Measurements from ENCODE around the gene POLR3E. TPM values are rescaled to one million over a fixed set of nuclear protein-coding genes. Genes with fewer than 3 reads are reported as not detected.

Gene POLR3E
- total RNA-seq, 1 experiment from 2014 or later: 54.6 TPM

DNA sequence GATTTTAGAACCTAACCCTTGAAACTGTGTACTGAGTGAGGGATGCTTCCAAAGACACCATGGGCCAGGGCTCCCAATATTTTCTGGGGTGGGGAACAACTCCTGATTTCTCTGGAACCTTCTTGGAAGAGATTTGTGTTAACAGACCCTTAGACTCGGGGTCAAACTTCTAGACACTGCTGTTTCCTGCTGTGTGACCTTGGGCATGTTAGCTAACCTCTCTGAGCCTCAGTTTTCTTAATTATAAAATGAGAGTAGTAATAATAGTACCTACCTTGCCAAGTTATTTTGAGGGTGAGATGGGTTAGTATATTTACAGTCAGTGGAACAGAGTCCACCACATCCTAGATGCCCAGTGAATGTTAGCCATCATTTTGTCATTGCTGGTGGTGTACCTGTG lies 18.8 kb downstream of the POLR3E start:
- no peak overlapping the region for H3K4me3 ChIP-seq (ENCODE audit: low read length)
- H3K27me3 ChIP-seq (ENCODE audit: low read length): no peaks in the 10 kb centered on the region
- H3K9me3 ChIP-seq (ENCODE audit: low read length): no peaks in the 10 kb centered on the region
- H3K36me3 ChIP-seq (ENCODE audit: insufficient read depth, low read length): no peaks in the 10 kb centered on the region; the same call in 1 of the 2 replicates
- no peak for DNase-seq
- no peaks in the 10 kb centered on the region for H3K9me2 ChIP-seq (replicated peaks; ENCODE audit: insufficient read depth, low read length)
- no peak overlapping the region for H3K27ac ChIP-seq (ENCODE audit: low read length)
- peaks cover 3% of the 10 kb centered on the region for H3K79me2 ChIP-seq (ENCODE audit: low read length)
- H3K4me1 ChIP-seq (ENCODE audit: low read length): no peaks in the 10 kb centered on the region
- H4K20me1 ChIP-seq (ENCODE audit: insufficient read depth, low read depth, low read length): peaks cover 3% of the 10 kb centered on the region; the same call in 1 of the 2 replicates
- H2AFZ ChIP-seq (ENCODE audit: low read length): no peak overlapping the region
- no peak overlapping the region for H3K9ac ChIP-seq (ENCODE audit: low read length)
- no peak overlapping the region for H3K4me2 ChIP-seq (ENCODE audit: low read depth, low read length, poor library complexity, severe bottlenecking)

DNA sequence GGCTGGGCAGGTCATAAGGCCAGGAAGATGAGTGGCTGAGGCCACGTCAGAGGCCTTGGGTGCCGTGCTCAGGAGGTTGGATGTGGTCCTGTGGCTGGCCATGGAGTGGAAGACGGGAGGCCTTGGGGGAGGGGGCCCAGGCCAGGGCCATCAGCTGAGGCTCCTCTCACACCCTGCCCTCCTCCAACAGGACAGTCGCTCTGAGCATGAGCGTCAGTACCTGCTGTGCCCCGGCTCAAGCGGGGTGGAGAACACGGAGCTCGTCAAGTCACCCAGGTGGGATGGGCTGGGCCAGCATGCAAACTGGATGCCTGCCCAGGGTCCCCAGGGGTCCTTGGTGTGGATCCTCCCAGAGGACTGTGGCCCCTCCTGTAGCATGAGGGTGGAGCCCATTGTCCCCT lies 19.2 kb downstream of the POLR3E start:
- Histone ChIP-seq H3K27me3 (ENCODE audit: low read length) (no peaks in the 10 kb centered on the region), H2AFZ (ENCODE audit: low read length) (no peak overlapping the region), H3K4me1 (ENCODE audit: low read length) (no peaks in the 10 kb centered on the region), H4K20me1 (ENCODE audit: insufficient read depth, low read depth, low read length) (peaks cover 6% of the 10 kb centered on the region), H3K4me2 (ENCODE audit: low read depth, low read length, poor library complexity, severe bottlenecking) (no peak overlapping the region), H3K79me2 (ENCODE audit: low read length) (peaks cover 7% of the 10 kb centered on the region), H3K27ac (ENCODE audit: low read length) (no peak overlapping the region), H3K4me3 (ENCODE audit: low read length) (no peak overlapping the region), H3K9me2 (replicated peaks; ENCODE audit: insufficient read depth, low read length) (no peaks in the 10 kb centered on the region), H3K9me3 (ENCODE audit: low read length) (no peaks in the 10 kb centered on the region), H3K9ac (ENCODE audit: low read length) (no peak overlapping the region), H3K36me3 (ENCODE audit: insufficient read depth, low read length) (peaks cover 1% of the 10 kb centered on the region; the same call in 1 of the 2 replicates)
- DNase-seq: no peak

DNA sequence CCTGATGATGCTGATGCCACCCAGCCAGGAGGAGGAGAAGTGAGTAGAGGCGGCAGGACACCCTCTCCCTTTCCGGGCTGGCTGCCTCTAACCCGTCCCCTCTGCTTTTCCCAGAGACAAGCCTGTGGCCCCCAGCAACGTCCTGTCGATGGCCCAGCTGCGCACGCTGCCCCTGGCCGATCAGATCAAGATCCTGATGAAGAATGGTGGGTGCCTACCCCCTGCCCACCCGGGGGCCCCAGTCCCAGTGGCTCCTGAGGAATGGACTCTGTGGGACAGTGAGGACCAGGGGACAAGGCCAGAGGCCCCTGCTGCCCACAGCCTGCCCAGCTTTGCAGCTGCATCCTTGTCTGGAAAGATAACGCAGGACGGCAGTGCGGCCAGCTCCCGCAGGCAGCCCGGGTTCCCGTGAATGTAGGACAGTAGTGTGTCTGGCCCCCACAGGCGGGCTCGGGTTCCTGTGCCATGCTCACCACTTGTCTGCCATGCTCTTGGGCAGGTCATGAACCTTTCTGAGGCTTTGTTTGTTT lies 19.9 kb downstream of the POLR3E start:
- H3K9ac ChIP-seq (ENCODE audit: low read length): no peak overlapping the region

DNA sequence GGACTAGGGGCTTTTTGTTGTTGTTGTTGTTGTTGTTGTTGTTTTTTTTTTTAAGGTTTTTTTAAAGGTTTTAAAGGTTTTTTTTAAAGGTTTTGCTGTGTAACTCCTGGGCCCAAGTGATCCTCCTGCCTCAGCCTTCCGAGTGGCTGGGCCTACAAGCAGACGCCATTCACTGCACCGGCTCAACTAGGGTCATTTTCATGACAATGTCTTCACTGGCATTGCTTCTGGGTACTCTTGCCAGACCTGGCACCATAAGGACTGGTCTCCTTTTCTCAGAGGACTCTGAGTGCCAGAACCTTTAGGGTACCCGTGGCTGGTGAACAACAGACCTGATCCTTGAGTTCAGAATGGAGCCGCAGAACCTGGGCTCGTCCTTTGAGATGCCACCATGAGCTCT lies 20.4 kb downstream of the POLR3E start:
- Histone ChIP-seq H3K4me2 (ENCODE audit: low read depth, low read length, poor library complexity, severe bottlenecking) (no peak overlapping the region), H3K27ac (ENCODE audit: low read length) (no peak overlapping the region), H3K36me3 (ENCODE audit: insufficient read depth, low read length) (peaks cover 7% of the 10 kb centered on the region), H3K79me2 (ENCODE audit: low read length) (peaks cover 20% of the 10 kb centered on the region), H3K4me3 (ENCODE audit: low read length) (no peak overlapping the region), H3K9ac (ENCODE audit: low read length) (no peak overlapping the region), H3K27me3 (ENCODE audit: low read length) (no peaks in the 10 kb centered on the region), H2AFZ (ENCODE audit: low read length) (no peak overlapping the region), H3K4me1 (ENCODE audit: low read length) (no peaks in the 10 kb centered on the region), H4K20me1 (ENCODE audit: insufficient read depth, low read depth, low read length) (peaks cover 17% of the 10 kb centered on the region), H3K9me2 (replicated peaks; ENCODE audit: insufficient read depth, low read length) (no peaks in the 10 kb centered on the region), H3K9me3 (ENCODE audit: low read length) (no peaks in the 10 kb centered on the region)
- no peak for DNase-seq

More for the DNA sequence above, 19.9 kb downstream of the POLR3E start:
- H3K9me2 ChIP-seq (replicated peaks; ENCODE audit: insufficient read depth, low read length): no peaks in the 10 kb centered on the region
- no peak overlapping the region for H3K4me2 ChIP-seq (ENCODE audit: low read depth, low read length, poor library complexity, severe bottlenecking)
- no peak overlapping the region for H3K27ac ChIP-seq (ENCODE audit: low read length)
- H3K4me3 ChIP-seq (ENCODE audit: low read length): no peak overlapping the region
- H3K4me1 ChIP-seq (ENCODE audit: low read length): no peaks in the 10 kb centered on the region
- no peaks in the 10 kb centered on the region for H3K9me3 ChIP-seq (ENCODE audit: low read length)
- no peak overlapping the region for H2AFZ ChIP-seq (ENCODE audit: low read length)
- H3K36me3 ChIP-seq (ENCODE audit: insufficient read depth, low read length): peaks cover 7% of the 10 kb centered on the region
- H3K27me3 ChIP-seq (ENCODE audit: low read length): no peaks in the 10 kb centered on the region
- H4K20me1 ChIP-seq (ENCODE audit: insufficient read depth, low read depth, low read length): peaks cover 11% of the 10 kb centered on the region
- no peak for DNase-seq
- peaks cover 14% of the 10 kb centered on the region for H3K79me2 ChIP-seq (ENCODE audit: low read length)

DNA sequence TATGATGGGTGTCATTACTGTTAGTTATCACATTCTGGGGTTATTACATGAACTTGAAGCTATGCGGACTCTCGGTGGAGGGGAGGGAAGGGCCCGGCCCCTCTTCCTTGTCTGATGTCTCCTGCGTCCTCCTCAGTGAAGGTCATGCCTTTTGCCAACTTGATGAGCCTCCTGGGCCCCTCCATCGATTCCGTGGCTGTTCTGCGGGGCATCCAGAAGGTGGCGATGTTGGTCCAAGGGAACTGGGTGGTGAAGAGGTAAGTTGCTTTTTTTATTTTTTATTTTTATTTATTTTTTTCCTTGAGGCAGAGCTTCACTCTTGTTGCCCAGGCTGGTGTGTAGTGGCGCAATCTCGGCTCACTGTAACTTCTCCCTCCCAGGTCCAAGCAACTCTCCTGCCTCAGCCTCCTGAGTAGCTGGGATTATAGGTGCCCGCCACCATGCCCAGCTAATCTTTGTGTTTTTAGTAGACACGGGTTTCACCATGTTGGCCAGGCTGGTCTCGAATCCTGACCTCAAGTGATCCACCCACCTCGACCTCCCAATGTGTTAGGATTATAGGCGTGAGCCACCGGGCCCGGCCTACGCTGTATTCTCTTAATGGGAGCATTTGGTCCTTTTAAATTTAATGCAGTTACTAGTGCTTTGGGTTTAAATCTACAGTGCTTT lies 21.6 kb downstream of the POLR3E start:
- H2AFZ ChIP-seq (ENCODE audit: low read length): no peak overlapping the region
- no peak overlapping the region for H3K4me3 ChIP-seq (ENCODE audit: low read length)
- H4K20me1 ChIP-seq (ENCODE audit: insufficient read depth, low read depth, low read length): peaks cover 19% of the 10 kb centered on the region
- H3K9ac ChIP-seq (ENCODE audit: low read length): no peak overlapping the region
- no peaks in the 10 kb centered on the region for H3K9me3 ChIP-seq (ENCODE audit: low read length)
- no peaks in the 10 kb centered on the region for H3K4me1 ChIP-seq (ENCODE audit: low read length)
- peaks cover 7% of the 10 kb centered on the region for H3K36me3 ChIP-seq (ENCODE audit: insufficient read depth, low read length)
- peak; percentile 78 for DNase-seq
- H3K79me2 ChIP-seq (ENCODE audit: low read length): peaks cover 24% of the 10 kb centered on the region
- H3K27ac ChIP-seq (ENCODE audit: low read length): no peak overlapping the region
- no peaks in the 10 kb centered on the region for H3K27me3 ChIP-seq (ENCODE audit: low read length)
- no peaks in the 10 kb centered on the region for H3K9me2 ChIP-seq (replicated peaks; ENCODE audit: insufficient read depth, low read length)
- no peak overlapping the region for H3K4me2 ChIP-seq (ENCODE audit: low read depth, low read length, poor library complexity, severe bottlenecking)

DNA sequence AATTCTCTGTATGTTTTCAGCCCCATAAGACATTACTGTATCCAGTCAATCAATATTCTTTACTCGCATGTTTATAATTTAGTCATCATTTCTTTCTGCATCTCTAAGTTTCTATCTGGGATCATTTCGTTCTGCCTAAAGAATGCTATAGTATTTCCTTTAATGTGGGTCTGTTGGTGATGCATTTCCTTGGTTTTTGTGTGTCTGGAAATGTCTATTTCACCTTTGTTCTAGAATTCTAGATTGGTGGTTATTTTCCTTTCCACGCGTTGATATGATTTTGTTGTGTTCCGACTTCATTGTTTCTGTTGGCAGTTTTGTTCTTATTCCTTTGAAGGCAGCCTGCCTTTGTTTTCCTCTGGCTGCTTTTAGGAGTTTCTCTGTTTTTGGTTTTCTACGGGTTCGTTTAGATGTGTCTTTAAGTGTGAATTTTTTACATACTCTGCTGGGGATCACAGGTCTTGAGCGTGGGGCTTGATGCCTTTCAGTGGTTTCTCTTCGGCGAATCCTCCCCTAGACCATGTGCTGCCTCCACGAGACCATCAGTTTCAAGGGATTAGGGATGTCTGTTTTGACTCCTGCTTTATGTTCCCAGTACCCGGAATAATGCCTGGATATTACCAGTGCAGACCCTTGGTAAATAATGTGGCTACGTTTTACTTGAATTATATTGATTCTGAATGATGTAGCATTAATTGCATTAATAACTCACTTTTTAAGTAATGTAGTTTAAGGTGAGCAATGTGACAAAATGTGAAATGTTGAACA lies 23.5 kb downstream of the POLR3E start:
- Histone ChIP-seq H3K36me3 (ENCODE audit: insufficient read depth, low read length) (peaks cover 7% of the 10 kb centered on the region), H3K9me3 (ENCODE audit: low read length) (no peaks in the 10 kb centered on the region), H3K9ac (ENCODE audit: low read length) (no peak overlapping the region), H3K27me3 (ENCODE audit: low read length) (no peaks in the 10 kb centered on the region), H3K4me2 (ENCODE audit: low read depth, low read length, poor library complexity, severe bottlenecking) (no peak overlapping the region), H3K4me1 (ENCODE audit: low read length) (no peaks in the 10 kb centered on the region), H2AFZ (ENCODE audit: low read length) (no peak overlapping the region), H3K79me2 (ENCODE audit: low read length) (peaks cover 24% of the 10 kb centered on the region), H4K20me1 (ENCODE audit: insufficient read depth, low read depth, low read length) (peaks cover 19% of the 10 kb centered on the region), H3K4me3 (ENCODE audit: low read length) (no peak overlapping the region), H3K27ac (ENCODE audit: low read length) (no peak overlapping the region), H3K9me2 (replicated peaks; ENCODE audit: insufficient read depth, low read length) (no peaks in the 10 kb centered on the region)
- DNase-seq: no peak

DNA sequence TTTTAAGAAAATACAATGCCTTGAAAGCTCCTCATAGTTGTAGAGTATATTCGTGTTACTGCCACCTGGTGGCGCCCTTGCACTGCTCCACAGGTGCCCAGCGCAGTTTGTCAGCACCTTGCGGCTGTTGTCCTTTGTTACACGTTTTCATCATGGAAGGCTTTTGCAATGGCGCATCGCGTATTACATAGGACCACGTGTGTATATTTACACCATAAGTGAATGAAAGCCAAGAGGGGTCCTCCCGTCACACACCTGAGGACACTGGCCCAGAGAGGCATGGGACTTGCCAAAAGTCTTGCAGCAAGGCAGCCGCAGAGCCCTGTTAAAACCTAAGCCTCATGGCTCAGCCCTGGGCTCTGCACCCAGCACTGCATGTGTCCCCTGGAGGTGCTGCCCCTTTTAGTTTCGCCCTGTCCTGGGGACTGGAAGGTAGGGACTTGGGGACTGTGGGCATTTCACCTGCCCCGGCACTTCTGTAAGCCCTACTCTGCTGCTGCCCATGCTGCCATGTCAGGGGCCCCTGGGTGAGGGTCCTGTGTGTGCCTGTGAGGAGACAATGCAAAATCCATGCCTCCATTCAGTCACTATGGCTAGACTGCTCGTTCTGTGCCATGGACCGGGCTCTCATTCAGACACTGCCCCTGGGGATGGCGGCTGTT lies 24.3 kb downstream of the POLR3E start:
- Histone ChIP-seq H3K79me2 (ENCODE audit: low read length) (peaks cover 24% of the 10 kb centered on the region), H3K4me2 (ENCODE audit: low read depth, low read length, poor library complexity, severe bottlenecking) (no peak overlapping the region), H3K27ac (ENCODE audit: low read length) (no peak overlapping the region), H3K36me3 (ENCODE audit: insufficient read depth, low read length) (peaks cover 7% of the 10 kb centered on the region), H4K20me1 (ENCODE audit: insufficient read depth, low read depth, low read length) (peaks cover 19% of the 10 kb centered on the region), H3K9ac (ENCODE audit: low read length) (no peak overlapping the region), H3K4me3 (ENCODE audit: low read length) (no peak overlapping the region), H2AFZ (ENCODE audit: low read length) (no peak overlapping the region), H3K9me3 (ENCODE audit: low read length) (no peaks in the 10 kb centered on the region), H3K4me1 (ENCODE audit: low read length) (no peaks in the 10 kb centered on the region), H3K9me2 (replicated peaks; ENCODE audit: insufficient read depth, low read length) (no peaks in the 10 kb centered on the region), H3K27me3 (ENCODE audit: low read length) (no peaks in the 10 kb centered on the region)
- DNase-seq: peak; percentile 89

DNA sequence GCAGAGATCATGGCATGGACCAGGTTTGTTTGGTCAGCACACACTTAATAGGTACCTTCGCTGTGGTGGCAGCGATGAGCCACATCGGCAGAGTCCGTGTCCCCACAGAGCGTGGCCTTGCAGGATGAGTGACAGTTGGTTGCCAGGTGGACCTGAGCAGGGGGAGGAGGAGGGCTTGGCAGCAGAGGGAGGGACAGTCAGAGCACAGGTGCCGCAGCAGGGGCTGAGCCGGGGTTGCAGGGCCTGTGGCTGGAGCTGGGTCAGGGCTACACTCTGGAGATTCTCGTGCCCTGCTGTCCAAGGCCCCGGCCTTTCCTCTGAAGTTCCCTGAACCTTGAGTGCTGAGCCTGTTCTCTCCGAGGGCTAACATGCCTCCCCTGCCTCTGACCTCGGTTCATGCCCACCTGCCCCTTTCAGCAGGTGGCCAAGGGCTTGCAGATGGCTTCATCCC lies 24.8 kb downstream of the POLR3E start:
- H3K36me3 ChIP-seq (ENCODE audit: insufficient read depth, low read length): peaks cover 11% of the 10 kb centered on the region
- H3K4me3 ChIP-seq (ENCODE audit: low read length): no peak overlapping the region
- H3K9ac ChIP-seq (ENCODE audit: low read length): no peak overlapping the region
- no peak overlapping the region for H3K4me2 ChIP-seq (ENCODE audit: low read depth, low read length, poor library complexity, severe bottlenecking)
- H4K20me1 ChIP-seq (ENCODE audit: insufficient read depth, low read depth, low read length): peaks cover 19% of the 10 kb centered on the region
- H3K4me1 ChIP-seq (ENCODE audit: low read length): no peaks in the 10 kb centered on the region
- DNase-seq: no peak
- no peak overlapping the region for H2AFZ ChIP-seq (ENCODE audit: low read length)
- H3K27me3 ChIP-seq (ENCODE audit: low read length): no peaks in the 10 kb centered on the region
- no peaks in the 10 kb centered on the region for H3K9me3 ChIP-seq (ENCODE audit: low read length)
- H3K27ac ChIP-seq (ENCODE audit: low read length): no peak overlapping the region
- peaks cover 24% of the 10 kb centered on the region for H3K79me2 ChIP-seq (ENCODE audit: low read length)
- H3K9me2 ChIP-seq (replicated peaks; ENCODE audit: insufficient read depth, low read length): no peaks in the 10 kb centered on the region

Data from Karpas-422 (cell line).